ENCODE results near the gene UNC13A. TPM values are rescaled to one million over a fixed set of nuclear protein-coding genes. Genes with fewer than 3 reads are reported as not detected.
A peak's percentile ranks its signal among the peaks of the same experiment; 100 is the strongest.

The UNC13A gene
- total and polyA plus RNA-seq, 2 donors (not counting 3 experiments of a cell fraction or from before 2014, with no cell fraction given) = 0.04 to 0.09 TPM

- no TSS peak for BruUV-seq (replicated peaks)
- ChIA-PET CTCF (no interaction called here), POLR2A (no interaction called here)
- Histone ChIP-seq H3K4me1 (ENCODE audit: control insufficient read depth, extremely low read depth, insufficient read depth, low read length) (peaks cover 45% of the 10 kb centered on the region), H3K27ac (ENCODE audit: insufficient read depth, low read depth, low read length) (no peak overlapping the region), H3K4me3 (replicated peaks in 1 of 3; ENCODE audit: insufficient read depth in 1 of 3, low read depth in 1 of 3, low read length in 3 of 3) (no peak overlapping the region), H4K20me1 (replicated peaks; ENCODE audit: control insufficient read depth, extremely low read depth, insufficient read depth, low read length) (no peaks in the 10 kb centered on the region), H3K36me3 (ENCODE audit: control insufficient read depth in 2 of 2, extremely low read depth in 1 of 2, insufficient read depth in 2 of 2, low read length in 2 of 2) (peaks cover 6 to 23% of the 10 kb centered on the region in 2 experiments), H3K9me3 (replicated peaks; ENCODE audit: control insufficient read depth, insufficient read depth, low read length) (no peaks in the 10 kb centered on the region), H3K27me3 (ENCODE audit: control insufficient read depth in 2 of 2, insufficient read depth in 2 of 2, low read length in 2 of 2) (no peaks in the 10 kb centered on the region), H3K4me2 (ENCODE audit: insufficient read depth, low read length) (peak overlapping the region; percentile 88), H3K9ac (replicated peaks; ENCODE audit: extremely low read depth, insufficient read depth, low read length) (no peak overlapping the region), H3K9me1 (replicated peaks; ENCODE audit: control insufficient read depth, extremely low read depth, insufficient read depth, low read length) (no peaks in the 10 kb centered on the region), H2AFZ (ENCODE audit: low read depth, low read length) (no peak overlapping the region), H3K79me2 (ENCODE audit: control insufficient read depth, insufficient read depth, low read length) (peaks cover 22% of the 10 kb centered on the region)
- intact Hi-C loops (cut with micrococcal nuclease) = loop anchor here (10.0 kb wide), 1 partner anchor 153 kb away; the partner anchor contains the start of gene BST2
- TF ChIP-seq, protein P1, sequence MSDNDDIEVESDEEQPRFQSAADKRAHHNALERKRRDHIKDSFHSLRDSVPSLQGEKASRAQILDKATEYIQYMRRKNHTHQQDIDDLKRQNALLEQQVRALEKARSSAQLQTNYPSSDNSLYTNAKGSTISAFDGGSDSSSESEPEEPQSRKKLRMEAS (IDR thresholded peaks at IDR 0.05; ENCODE audit: insufficient read depth, insufficient read length) = no peak
- TF ChIP-seq GATA2 (IDR thresholded peaks at IDR 0.05; ENCODE audit: insufficient read depth, insufficient read length, low read depth, low read length) = no peak
- no peak for FAIRE-seq
- DNase-seq (ENCODE audit: low read depth, low spot score) = no peak
- dilution Hi-C loops (cut with MboI; ENCODE audit: extremely low pct_ligation_motif_present, low sequenced_read_pairs) = no loop called here
These were observed 130.7 kb downstream of the UNC13A start for GRCh38 chr19:17557466-17557865.

- no peaks in the 10 kb centered on the region for H3K27me3 ChIP-seq (ENCODE audit: control insufficient read depth in 2 of 2, insufficient read depth in 2 of 2, low read length in 2 of 2)
- no peaks in the 10 kb centered on the region for H3K9me3 ChIP-seq (replicated peaks; ENCODE audit: control insufficient read depth, insufficient read depth, low read length)
- peak overlapping the region in 2 of 3 experiments; percentile 89 to 92 for H3K4me3 ChIP-seq (replicated peaks in 1 of 3; ENCODE audit: insufficient read depth in 1 of 3, low read depth in 1 of 3, low read length in 3 of 3)
- FAIRE-seq (no peak), DNase-seq (ENCODE audit: low read depth, low spot score) (no peak)
- H3K9ac ChIP-seq (replicated peaks; ENCODE audit: extremely low read depth, insufficient read depth, low read length) = peak overlapping the region; percentile 69
- CTCF ChIA-PET = interaction anchor here (1.1 to 1.3 kb wide), 6 partner anchors 17 to 61 kb away, joined by 3 to 9 read pairs (median 6); partner anchors contain the start of gene PGLS
- peaks cover 22% of the 10 kb centered on the region for H3K79me2 ChIP-seq (ENCODE audit: control insufficient read depth, insufficient read depth, low read length)
- no TSS peak for BruUV-seq (replicated peaks)
- no peaks in the 10 kb centered on the region for H3K9me1 ChIP-seq (replicated peaks; ENCODE audit: control insufficient read depth, extremely low read depth, insufficient read depth, low read length)
- peaks cover 6 to 20% of the 10 kb centered on the region in 2 experiments for H3K36me3 ChIP-seq (ENCODE audit: control insufficient read depth in 2 of 2, extremely low read depth in 1 of 2, insufficient read depth in 2 of 2, low read length in 2 of 2)
- H2AFZ ChIP-seq (ENCODE audit: low read depth, low read length) = no peak overlapping the region
- H3K4me2 ChIP-seq (ENCODE audit: insufficient read depth, low read length) = peak overlapping the region; percentile 88
- dilution Hi-C loops (cut with MboI; ENCODE audit: extremely low pct_ligation_motif_present, low sequenced_read_pairs) (no loop called here), intact Hi-C loops (cut with micrococcal nuclease) (loop anchor here (10.0 kb wide), 1 partner anchor 152 kb away; the partner anchor contains the start of gene BST2)
- H3K4me1 ChIP-seq (ENCODE audit: control insufficient read depth, extremely low read depth, insufficient read depth, low read length) = peaks cover 46% of the 10 kb centered on the region
- peak overlapping the region; percentile 81 for H3K27ac ChIP-seq (ENCODE audit: insufficient read depth, low read depth, low read length)
- POLR2A ChIA-PET = no interaction called here
- no peak for TF ChIP-seq JUN (IDR thresholded peaks at IDR 0.05; ENCODE audit: borderline replicate concordance, insufficient read depth, insufficient read length, low read depth)
- TF ChIP-seq EZH2 (IDR thresholded peaks at IDR 0.05; ENCODE audit: borderline replicate concordance, low read depth, low read length, severe bottlenecking) = no peak
- TF ChIP-seq POLR2A (IDR thresholded peaks at IDR 0.05; ENCODE audit: low read depth, low read length) = no peak
- no peak for TF ChIP-seq MYC (IDR thresholded peaks at IDR 0.05; ENCODE audit: low read depth, low read length)
- TF ChIP-seq, protein P2, sequence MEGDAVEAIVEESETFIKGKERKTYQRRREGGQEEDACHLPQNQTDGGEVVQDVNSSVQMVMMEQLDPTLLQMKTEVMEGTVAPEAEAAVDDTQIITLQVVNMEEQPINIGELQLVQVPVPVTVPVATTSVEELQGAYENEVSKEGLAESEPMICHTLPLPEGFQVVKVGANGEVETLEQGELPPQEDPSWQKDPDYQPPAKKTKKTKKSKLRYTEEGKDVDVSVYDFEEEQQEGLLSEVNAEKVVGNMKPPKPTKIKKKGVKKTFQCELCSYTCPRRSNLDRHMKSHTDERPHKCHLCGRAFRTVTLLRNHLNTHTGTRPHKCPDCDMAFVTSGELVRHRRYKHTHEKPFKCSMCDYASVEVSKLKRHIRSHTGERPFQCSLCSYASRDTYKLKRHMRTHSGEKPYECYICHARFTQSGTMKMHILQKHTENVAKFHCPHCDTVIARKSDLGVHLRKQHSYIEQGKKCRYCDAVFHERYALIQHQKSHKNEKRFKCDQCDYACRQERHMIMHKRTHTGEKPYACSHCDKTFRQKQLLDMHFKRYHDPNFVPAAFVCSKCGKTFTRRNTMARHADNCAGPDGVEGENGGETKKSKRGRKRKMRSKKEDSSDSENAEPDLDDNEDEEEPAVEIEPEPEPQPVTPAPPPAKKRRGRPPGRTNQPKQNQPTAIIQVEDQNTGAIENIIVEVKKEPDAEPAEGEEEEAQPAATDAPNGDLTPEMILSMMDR (IDR thresholded peaks at IDR 0.05; ENCODE audit: extremely low read depth in 1 of 2, insufficient read depth in 1 of 2, low read depth in 1 of 2, low read length in 2 of 2) = no peak
- no peak for TF ChIP-seq GATA2 (IDR thresholded peaks at IDR 0.05; ENCODE audit: insufficient read depth, insufficient read length, low read depth, low read length)
- no peak for TF ChIP-seq FOS (IDR thresholded peaks at IDR 0.05; ENCODE audit: borderline replicate concordance, insufficient read depth, low read length)
- TF ChIP-seq, protein P1 (IDR thresholded peaks at IDR 0.05; ENCODE audit: insufficient read depth, insufficient read length) = no peak
- TF ChIP-seq POLR2AphosphoS5 (IDR thresholded peaks at IDR 0.05; ENCODE audit: insufficient read depth, low read depth, low read length) = no peak
- no peaks in the 10 kb centered on the region for H4K20me1 ChIP-seq (replicated peaks; ENCODE audit: control insufficient read depth, extremely low read depth, insufficient read depth, low read length)
These were observed 131.2 kb downstream of the UNC13A start for GRCh38 chr19:17556995-17557394.

All from endothelial cell of umbilical vein (primary cell).